GM19035 (cell line): ENCODE data around the gene SYNDIG1L.

Experiments
- ATAC-seq: cut with Tn5 transposase; IDR thresholded peaks from one replicate; pipeline ENCODE4 v1.9.1; 2021; ENCODE audit not compliant: unreplicated experiment

Gene SYNDIG1L

DNA sequence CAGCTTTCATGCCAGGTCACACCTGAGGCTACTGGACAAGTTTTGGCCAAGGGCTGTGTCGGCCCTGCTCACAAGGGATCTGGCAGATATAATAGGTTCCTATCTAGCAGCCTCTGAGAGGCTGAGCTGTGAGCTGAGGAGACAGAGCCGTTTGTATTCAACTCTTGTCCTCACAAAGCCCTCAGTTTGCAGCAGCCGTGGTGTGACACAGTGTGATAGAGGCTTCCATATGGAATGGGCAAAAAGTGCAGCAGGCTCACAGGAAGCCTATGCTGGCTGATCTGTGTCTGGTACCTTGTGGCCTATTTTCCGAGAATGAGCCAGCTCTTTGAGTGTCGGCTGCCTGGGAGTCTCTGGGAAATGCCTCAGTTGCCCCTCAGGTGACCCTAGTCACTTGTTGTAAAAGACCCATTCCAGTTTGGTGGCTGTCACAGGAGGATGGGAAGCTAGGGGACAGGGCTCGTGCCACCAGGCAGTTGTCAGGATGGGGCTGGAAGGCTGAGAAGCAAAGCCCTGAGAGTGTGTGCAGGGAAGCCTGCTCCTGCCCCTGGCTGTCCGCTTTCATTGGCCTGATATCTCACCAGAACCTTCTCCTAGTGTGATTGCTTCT is 61.6 kb downstream of the SYNDIG1L start:
- no peak for ATAC-seq

DNA sequence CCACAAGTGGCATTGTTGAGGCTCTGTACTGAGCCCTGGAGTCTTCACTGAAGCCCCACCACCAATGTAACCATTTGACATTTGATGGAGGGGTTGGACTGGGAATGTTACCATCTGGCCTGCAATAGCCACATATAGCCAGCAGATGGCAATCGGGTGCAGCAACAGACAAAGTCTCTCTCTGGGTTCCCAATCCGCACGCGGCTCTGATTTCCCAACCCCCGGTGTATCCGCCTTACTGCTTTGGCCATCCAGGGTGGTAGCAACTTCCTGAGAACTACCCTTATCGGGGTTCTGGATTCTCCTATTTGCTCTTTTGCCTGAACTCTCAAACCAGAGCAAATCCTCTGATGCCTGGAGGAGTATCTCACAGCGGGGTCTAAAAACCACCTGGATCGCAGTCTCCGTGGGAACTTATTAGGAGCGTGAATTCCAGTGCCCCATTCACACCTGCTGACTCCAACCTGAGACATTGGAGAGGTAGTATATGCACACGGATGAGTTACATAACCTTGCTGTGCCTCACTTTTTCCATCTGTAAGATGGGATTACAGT is 63.6 kb downstream of the SYNDIG1L start:
- no peak for ATAC-seq

DNA sequence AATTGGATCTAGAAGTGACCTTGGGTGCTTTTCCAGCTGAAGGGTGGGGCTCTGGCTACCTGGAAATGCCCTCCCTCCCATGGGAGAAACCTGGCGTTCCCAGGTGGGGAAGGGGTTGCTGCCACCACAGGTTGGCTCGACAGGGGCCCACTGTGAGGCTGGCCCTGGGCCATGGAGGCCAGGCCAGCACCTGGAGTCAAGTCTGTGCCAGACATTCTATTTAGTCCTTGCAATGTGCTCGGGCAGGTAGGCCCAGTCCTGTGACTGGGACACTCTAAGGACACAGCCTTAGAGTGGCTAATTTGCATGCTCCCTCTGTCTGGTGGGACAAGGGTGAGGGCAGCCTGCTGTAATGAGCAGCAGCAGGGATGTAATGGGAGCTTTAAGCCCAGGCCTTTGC is 65.8 kb downstream of the SYNDIG1L start:
- ATAC-seq = no peak

DNA sequence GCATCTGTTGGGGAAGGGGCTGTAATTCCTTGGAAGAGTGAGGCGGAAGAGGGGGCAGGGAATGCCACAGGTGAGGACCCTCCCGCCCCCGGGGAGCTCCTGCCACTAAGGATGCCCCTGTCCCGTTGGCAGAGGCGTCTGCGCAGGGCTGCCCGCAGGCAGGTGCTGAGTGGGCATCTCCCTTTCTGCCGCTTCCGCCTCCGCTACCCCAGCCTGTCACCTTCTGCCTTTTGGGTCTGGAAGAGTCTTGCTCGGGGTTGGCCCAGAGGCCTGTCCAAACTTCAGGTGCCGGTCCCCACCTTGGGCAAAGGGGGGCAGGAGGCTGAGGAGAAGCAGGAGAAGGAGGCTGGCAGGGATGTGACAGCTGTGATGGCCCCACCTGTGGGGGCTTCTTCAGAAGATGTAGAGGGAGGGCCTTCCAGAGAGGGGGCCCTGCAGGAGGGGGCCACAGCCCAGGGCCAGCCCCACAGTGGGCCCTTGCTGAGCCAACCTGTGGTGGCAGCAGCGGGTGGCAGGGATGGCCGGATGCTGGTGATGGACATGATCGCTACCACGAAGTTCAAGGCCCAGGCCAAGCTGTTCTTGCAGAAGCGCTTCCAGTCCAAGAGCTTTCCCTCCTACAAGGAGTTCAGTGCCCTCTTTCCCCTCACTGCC is 67.7 kb downstream of the SYNDIG1L start:
- no peak for ATAC-seq

DNA sequence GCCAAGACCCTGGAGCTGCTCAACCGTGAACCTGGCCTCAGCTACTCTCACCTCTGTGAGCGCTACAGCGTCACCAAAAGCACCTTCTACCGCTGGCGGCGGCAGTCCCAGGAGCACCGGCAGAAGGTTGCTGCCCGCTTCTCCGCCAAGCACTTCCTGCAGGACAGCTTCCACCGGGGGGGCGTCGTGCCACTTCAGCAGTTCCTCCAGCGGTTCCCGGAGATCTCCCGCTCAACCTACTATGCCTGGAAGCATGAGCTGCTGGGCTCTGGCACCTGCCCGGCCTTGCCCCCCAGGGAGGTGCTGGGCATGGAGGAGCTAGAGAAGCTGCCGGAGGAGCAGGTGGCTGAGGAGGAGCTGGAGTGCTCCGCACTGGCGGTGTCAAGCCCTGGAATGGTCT is 68.4 kb downstream of the SYNDIG1L start:
- no peak for ATAC-seq

DNA sequence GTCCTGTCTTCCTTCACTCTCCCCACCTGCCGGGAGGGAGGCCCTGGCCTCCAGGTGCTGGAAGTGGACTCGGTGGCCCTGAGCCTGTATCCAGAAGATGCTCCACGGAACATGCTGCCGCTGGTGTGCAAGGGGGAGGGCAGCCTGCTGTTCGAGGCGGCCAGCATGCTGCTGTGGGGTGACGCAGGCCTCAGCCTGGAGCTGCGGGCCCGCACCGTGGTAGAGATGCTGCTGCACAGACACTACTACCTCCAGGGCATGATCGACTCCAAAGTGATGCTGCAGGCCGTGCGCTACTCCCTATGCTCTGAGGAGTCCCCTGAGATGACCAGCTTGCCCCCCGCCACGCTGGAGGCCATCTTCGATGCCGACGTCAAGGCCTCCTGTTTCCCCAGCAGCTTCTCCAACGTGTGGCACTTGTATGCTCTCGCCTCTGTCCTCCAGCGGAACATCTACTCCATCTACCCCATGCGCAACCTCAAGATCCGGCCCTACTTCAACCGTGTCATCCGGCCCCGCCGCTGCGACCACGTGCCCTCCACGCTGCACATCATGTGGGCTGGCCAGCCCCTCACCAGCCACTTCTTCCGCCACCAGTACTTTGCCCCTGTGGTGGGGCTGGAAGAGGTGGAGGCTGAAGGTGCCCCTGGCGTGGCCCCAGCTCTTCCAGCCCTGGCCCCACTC is 69.0 kb downstream of the SYNDIG1L start:
- no peak for ATAC-seq
